Right ventricle myocardium superior (tissue), 1 donor: ENCODE measurements around the gene SKI. TPM values are rescaled to one million over a fixed set of nuclear protein-coding genes. Genes with fewer than 3 reads are reported as not detected.

ENCODE experiments used
- ATAC-seq: fragments of 200-7000 bp; cut with Tn5 transposase; one replicate; pipeline ENCODE4 v1.9.1; 2020; ENCODE audit warnings: mild to moderate bottlenecking; ENCODE audit not compliant: poor library complexity
- DNase-seq: peaks from one replicate; pipeline ENCODE4 v3.0.0-alpha.2; 2020
- intact Hi-C: fragments of 100-400 bp; cut with DNase I; formaldehyde crosslinking; loops from one replicate; pipeline ENCODE4 v1.11.2; 2022
- total RNA-seq: library from RNA; stranded (reverse); fragmentation: NEBNext Ultra II Directional; extraction: Animal tissue kit (Norgen Biotek cat#: 25700); gene quantifications from one replicate; pipeline ENCODE4 v1.2.1, GENCODE V29; 2021
- donor health status: DM: no; HTN: yes; CAD: no; lungs with severe emphysema.

The SKI gene
- total RNA-seq, 1 donor from 2014 or later, result 35.1 TPM

- DNase-seq (no peak), ATAC-seq (no peak)
- intact Hi-C loops, result no loop called here
These were observed 35.8 kb upstream of the SKI start for GRCh38 chr1:2192031-2192995.

- intact Hi-C loops, result loop anchor here (2.0 kb wide), 1 partner anchor 189 kb away; no protein-coding TSS in a partner anchor
- DNase-seq (no peak), ATAC-seq (no peak)
These were observed 34.4 kb upstream of the SKI start for GRCh38 chr1:2193514-2194281.

GRCh38 chr1:2194319-2194897 is 33.7 kb upstream of the SKI start, which contains the start of gene FAAP20:
Gene FAAP20, minus strand, starts transcription at chr1:2194772. Its CDS starts 23 bp downstream, at chr1:2194749.
- intact Hi-C loops, result loop anchor here (2.0 kb wide), 1 partner anchor 188 kb away; no protein-coding TSS in a partner anchor
- ATAC-seq, result peak; percentile 67
- DNase-seq, result peak; percentile 82

- intact Hi-C loops, result loop anchor here (2.0 kb wide), 1 partner anchor 188 kb away; no protein-coding TSS in a partner anchor
- DNase-seq (peak; percentile 94), ATAC-seq (peak; percentile 83)
These were observed 33.0 kb upstream of the SKI start for GRCh38 chr1:2194898-2195673.

GRCh38 chr1:2195785-2196184 is 32.3 kb upstream of the SKI start:
- no peak for ATAC-seq
- intact Hi-C loops, result loop anchor here (2.0 kb wide), 1 partner anchor 187 kb away; no protein-coding TSS in a partner anchor
- no peak for DNase-seq

GRCh38 chr1:2196901-2197638 is 31.0 kb upstream of the SKI start:
- no peak for DNase-seq
- intact Hi-C loops, result no loop called here
- ATAC-seq, result no peak

- ATAC-seq, result no peak
- DNase-seq, result no peak
- intact Hi-C loops, result no loop called here
These were observed 30.4 kb upstream of the SKI start for GRCh38 chr1:2197707-2198165.

GRCh38 chr1:2198571-2198970 is 29.5 kb upstream of the SKI start:
- no peak for DNase-seq
- intact Hi-C loops, result no loop called here
- ATAC-seq, result no peak

- DNase-seq (peak; percentile 94), ATAC-seq (peak; percentile 79)
- intact Hi-C loops, result no loop called here
These were observed 28.9 kb upstream of the SKI start for GRCh38 chr1:2199042-2199810.

- intact Hi-C loops, result no loop called here
- DNase-seq, result no peak
- no peak for ATAC-seq
These were observed 27.7 kb upstream of the SKI start for GRCh38 chr1:2200308-2200943.

- no peak for ATAC-seq
- DNase-seq, result no peak
- intact Hi-C loops, result no loop called here
These were observed 27.1 kb upstream of the SKI start for GRCh38 chr1:2201062-2201461.

GRCh38 chr1:2202008-2202575 is 26.0 kb upstream of the SKI start:
- intact Hi-C loops, result no loop called here
- DNase-seq, result no peak
- no peak for ATAC-seq

GRCh38 chr1:2202843-2203601 is 25.1 kb upstream of the SKI start:
- intact Hi-C loops, result no loop called here
- ATAC-seq, result no peak
- no peak for DNase-seq

- intact Hi-C loops, result loop anchor here (2.0 kb wide), 1 partner anchor 111 kb away; no protein-coding TSS in a partner anchor
- no peak for ATAC-seq
- DNase-seq, result no peak
These were observed 24.3 kb upstream of the SKI start for GRCh38 chr1:2203671-2204414.
